Suprapubic skin (tissue), 4 donors: Measurements from ENCODE around the gene EPHA2. TPM values are rescaled to one million over a fixed set of nuclear protein-coding genes. Genes with fewer than 3 reads are reported as not detected.
"Not testable (repeated sequence)": the region's sequence is repeated elsewhere in the genome, so short reads cannot be mapped to it uniquely, and the experiment has no call there.

Experiments used
- DNase-seq, 2 donors: peaks; one replicate each; pipeline ENCODE4 v3.0.0-alpha.2; 2019; ENCODE audit warnings: low spot score in 2 of 2
- H3K27ac ChIP-seq: fragments of 200-600 bp; sonication (generic); one replicate; pipeline ENCODE4 v1.5.1; 2019
- H3K27me3 ChIP-seq: fragments of 200-600 bp; sonication (generic); one replicate; pipeline ENCODE4 v1.5.1; 2019
- H3K36me3 ChIP-seq: fragments of 200-600 bp; sonication (generic); one replicate; pipeline ENCODE4 v1.5.1; 2019
- H3K4me1 ChIP-seq: fragments of 200-600 bp; sonication (generic); one replicate; pipeline ENCODE4 v1.5.1; 2019
- H3K4me3 ChIP-seq: fragments of 200-600 bp; sonication (generic); one replicate; pipeline ENCODE4 v1.5.1; 2019; ENCODE audit warnings: mild to moderate bottlenecking
- H3K9me3 ChIP-seq: fragments of 200-600 bp; sonication (generic); one replicate; pipeline ENCODE4 v1.5.1; 2019
- CTCF ChIP-seq, 2 donors: fragments of 200-600 bp in 1 of 2; fragments of 450-650 bp in 1 of 2; sonication (generic) in 1 of 2; IDR thresholded peaks; one replicate each; pipeline ENCODE4 v1.5.1; 2016 to 2019; ENCODE audit warnings: antibody characterized with exemption in 2 of 2, mild to moderate bottlenecking in 1 of 2, moderate library complexity in 1 of 2
- EP300 ChIP-seq: sonication (generic); formaldehyde crosslinking; IDR thresholded peaks from one replicate; pipeline ENCODE4 v1.6.1; 2017; ENCODE audit warnings: antibody characterized with exemption
- POLR2A ChIP-seq, 2 donors: fragments of 450-650 bp; IDR thresholded peaks; one replicate each; pipeline ENCODE4 v1.6.1; 2017; ENCODE audit warnings: antibody characterized with exemption in 2 of 2, mild to moderate bottlenecking in 2 of 2, moderate library complexity in 2 of 2
- POLR2AphosphoS5 ChIP-seq, 3 donors: sonication (generic); formaldehyde crosslinking; IDR thresholded peaks; one replicate each; pipeline ENCODE4 v1.6.1; 2017; ENCODE audit warnings: antibody characterized with exemption in 3 of 3
- WGBS: methylation state at CpG from one replicate; pipeline ENCODE4 v1.1.5; 2018; 5-methylcytosine and 5-hydroxymethylcytosine counted together
- total RNA-seq, 4 donors: library from RNA; depleted of rRNA; stranded (reverse); fragments of >200 nt; gene quantifications; one replicate each; pipeline ENCODE4 v1.1.0, GENCODE V29; 2016

EPHA2 gene
- total RNA-seq, 4 donors from 2014 or later, result 59.0 to 145 (median 104) TPM

- Histone ChIP-seq H3K4me1 (peaks cover 49% of the 10 kb centered on the region), H3K27ac (no peak overlapping the region), H3K27me3 (no peaks in the 10 kb centered on the region), H3K4me3 (no peak overlapping the region), H3K36me3 (no peaks in the 10 kb centered on the region), H3K9me3 (no peaks in the 10 kb centered on the region)
- 71% methylated on average over 17 of the region's 19 CpGs for WGBS
- no peak for DNase-seq
- TF ChIP-seq POLR2A (IDR thresholded peaks at IDR 0.05) (no peak), EP300 (no peak), CTCF (IDR thresholded peaks at IDR 0.05) (no peak)
Observed at GRCh38 chr1:16171314-16172151, 15.7 kb upstream of the EPHA2 start.

DNA sequence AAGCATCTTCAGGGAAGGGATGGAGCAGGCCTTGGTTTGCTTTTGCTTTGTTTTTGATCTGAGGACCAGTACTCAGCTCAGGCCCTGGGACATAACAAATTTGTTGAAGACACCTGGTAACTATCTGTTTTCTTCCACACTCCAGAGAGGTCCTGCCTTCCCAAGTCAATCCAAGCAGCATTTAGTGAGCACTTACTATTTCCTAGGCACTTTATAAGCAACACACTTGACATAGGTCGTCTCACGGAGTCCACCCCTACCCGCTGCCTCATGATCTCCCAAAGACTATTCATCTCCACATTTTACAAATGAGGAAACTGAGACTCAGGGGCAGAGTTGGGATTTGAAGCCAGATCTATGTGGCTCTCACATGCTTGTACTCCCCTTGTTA lies 14.4 kb upstream of the EPHA2 start:
- Histone ChIP-seq H3K27ac (no peak overlapping the region), H3K27me3 (no peaks in the 10 kb centered on the region), H3K9me3 (no peaks in the 10 kb centered on the region), H3K36me3 (no peaks in the 10 kb centered on the region), H3K4me1 (peaks cover 39% of the 10 kb centered on the region), H3K4me3 (no peak overlapping the region)
- DNase-seq, result no peak
- no peak for TF ChIP-seq CTCF (IDR thresholded peaks at IDR 0.05)
- 91% methylated on average over 3 of the region's 3 CpGs for WGBS

DNA sequence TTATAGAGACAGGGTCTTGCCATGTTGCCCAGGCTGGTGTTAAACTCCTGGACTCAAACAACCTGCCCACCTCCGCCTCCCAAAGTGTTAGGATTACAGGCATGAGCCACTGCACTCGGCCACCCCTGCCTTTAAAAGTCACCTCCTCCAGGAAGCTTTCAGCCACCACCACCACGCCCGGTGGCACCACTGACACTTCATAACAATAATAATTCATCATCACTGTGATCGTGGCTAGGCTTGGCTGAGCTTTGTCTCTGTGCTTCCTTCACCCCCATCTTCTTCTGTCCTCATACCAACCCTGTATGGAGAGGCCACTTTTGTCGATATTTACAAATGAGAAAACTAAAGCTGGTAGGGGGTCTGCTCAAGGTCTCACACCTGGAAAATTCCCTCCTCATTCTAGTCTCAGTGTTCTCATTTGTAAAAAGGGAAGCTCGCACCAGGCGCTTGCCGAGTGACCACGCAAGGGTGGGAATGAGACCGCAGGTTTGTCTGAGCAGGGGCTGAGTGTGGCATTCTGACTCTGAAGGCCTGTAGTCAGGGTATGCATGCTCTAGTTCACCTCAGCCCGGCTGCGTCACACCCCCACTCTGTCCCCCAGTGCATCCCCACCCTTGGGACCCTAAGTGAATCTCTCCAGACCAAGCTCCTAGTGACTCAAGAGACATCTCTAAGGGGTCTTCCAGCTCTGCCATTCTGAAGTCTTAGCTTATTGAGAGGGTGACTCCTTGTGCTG lies 12.9 kb upstream of the EPHA2 start:
- DNase-seq, result no peak
- H3K27me3 ChIP-seq, result no peaks in the 10 kb centered on the region
- TF ChIP-seq EP300 (no peak), CTCF (IDR thresholded peaks at IDR 0.05) (no peak), POLR2AphosphoS5 (IDR thresholded peaks at IDR 0.05) (no peak), POLR2A (IDR thresholded peaks at IDR 0.05) (no peak)
- no peaks in the 10 kb centered on the region for H3K9me3 ChIP-seq
- H3K36me3 ChIP-seq, result no peaks in the 10 kb centered on the region
- H3K27ac ChIP-seq, result no peak overlapping the region
- peaks cover 28% of the 10 kb centered on the region for H3K4me1 ChIP-seq
- WGBS, result 84% methylated on average over 12 of the region's 13 CpGs
- no peak overlapping the region for H3K4me3 ChIP-seq

GRCh38 chr1:16168144-16168495 lies 12.3 kb upstream of the EPHA2 start:
- H3K27me3 ChIP-seq, DNase-seq, H3K36me3 ChIP-seq, H3K27ac ChIP-seq, H3K9me3 ChIP-seq: not testable (repeated sequence)
- H3K4me1 ChIP-seq, result peaks cover 21% of the 10 kb centered on the region
- H3K4me3 ChIP-seq, result peak overlapping the region; percentile 56
- WGBS, result 40% methylated on average over 6 of the region's 10 CpGs

DNA sequence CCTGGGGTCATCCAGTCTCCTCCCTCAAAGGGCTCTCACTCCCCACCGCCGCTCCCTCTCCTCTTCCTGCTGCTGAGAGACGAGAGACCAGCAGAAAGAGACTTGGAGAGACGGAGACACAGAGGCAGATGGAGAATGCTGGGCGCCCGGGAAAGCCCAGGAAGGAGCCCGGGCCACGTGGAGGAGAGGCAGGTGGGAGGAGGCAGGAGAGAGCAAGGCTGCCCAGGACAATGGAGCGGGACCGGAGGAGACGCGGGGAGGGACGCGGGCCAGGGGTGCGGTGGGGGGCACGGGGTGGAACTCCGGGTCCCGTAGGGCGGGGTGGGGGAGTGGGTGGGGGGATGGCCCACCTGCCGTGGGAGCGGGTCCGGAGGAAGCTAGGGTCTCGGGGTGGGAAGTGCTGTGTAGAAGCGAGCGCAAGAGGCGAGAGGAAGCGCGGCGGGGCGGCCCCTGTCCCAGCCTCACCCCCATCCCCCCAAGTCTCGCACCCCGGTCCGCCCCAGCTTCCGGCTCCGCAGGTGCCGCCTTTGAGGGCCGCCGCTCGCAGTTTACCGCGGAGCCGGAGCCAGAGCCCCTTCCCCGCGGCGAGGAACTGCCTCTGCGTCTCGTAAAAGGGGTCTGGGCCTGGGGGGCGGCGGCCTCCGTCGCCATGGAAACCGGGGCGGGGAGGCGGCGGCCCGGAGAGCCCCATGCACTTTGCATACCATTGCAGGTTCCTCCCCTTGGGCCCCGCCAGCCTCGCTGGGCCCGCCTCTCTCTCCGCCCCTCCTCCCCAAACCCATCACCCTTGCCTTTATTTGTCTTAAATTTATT lies 11.7 kb upstream of the EPHA2 start:
- no peak for TF ChIP-seq EP300
- no peak for TF ChIP-seq POLR2A (IDR thresholded peaks at IDR 0.05)
- no peak for TF ChIP-seq POLR2AphosphoS5 (IDR thresholded peaks at IDR 0.05)
- no peak for TF ChIP-seq CTCF (IDR thresholded peaks at IDR 0.05)

More for the DNA sequence above, 11.7 kb upstream of the EPHA2 start:
- DNase-seq, result no peak
- H3K4me1 ChIP-seq, result peaks cover 19% of the 10 kb centered on the region
- peak overlapping the region; percentile 56 for H3K4me3 ChIP-seq
- peak overlapping the region; percentile 38 for H3K27ac ChIP-seq
- H3K9me3 ChIP-seq, result no peaks in the 10 kb centered on the region
- H3K36me3 ChIP-seq, result no peaks in the 10 kb centered on the region
- H3K27me3 ChIP-seq, result no peaks in the 10 kb centered on the region
- 10% methylated on average over 27 of the region's 60 CpGs for WGBS
